ENCODE measurements around the gene ERC1. TPM values are rescaled to one million over a fixed set of nuclear protein-coding genes. Genes with fewer than 3 reads are reported as not detected.

Gene ERC1
- total and polyA plus RNA-seq, 2 donors (not counting 1 experiment from before 2014, with no cell fraction given) = 19.7 to 34.5 TPM

DNA sequence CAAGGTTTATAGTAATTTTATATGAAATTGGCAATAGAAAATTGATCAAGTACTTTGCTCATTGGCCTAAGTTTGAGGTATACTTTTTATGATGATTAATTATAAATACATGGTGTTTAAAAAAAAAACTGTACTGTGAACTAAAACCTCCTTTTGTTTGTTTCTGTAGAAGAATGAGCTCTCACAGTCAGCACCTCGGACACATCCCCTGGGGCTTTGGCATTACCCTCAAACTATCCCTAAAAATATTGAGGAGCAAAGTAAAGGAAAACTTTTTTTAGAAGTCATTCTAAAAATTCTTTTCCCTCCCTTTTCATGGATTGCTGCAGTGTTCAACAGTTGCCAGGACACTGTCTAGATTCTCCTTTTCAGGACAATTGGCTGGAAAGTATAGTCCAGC lies 419.8 kb downstream of the ERC1 start:
- Histone ChIP-seq H3K79me2 (ENCODE audit: control insufficient read depth, insufficient read depth, low read length) (no peaks in the 10 kb centered on the region), H3K4me2 (ENCODE audit: extremely low read depth, insufficient read depth, low read length) (no peak overlapping the region), H3K4me3 (replicated peaks in 1 of 4; ENCODE audit: control extremely low read depth in 1 of 4, insufficient read depth in 1 of 4, low read depth in 3 of 4, low read length in 4 of 4) (no peak overlapping the region), H2AFZ (ENCODE audit: low read length) (no peak overlapping the region), H3K4me1 (ENCODE audit: control insufficient read depth, extremely low read depth, insufficient read depth, low read length) (no peaks in the 10 kb centered on the region), H3K36me3 (ENCODE audit: control insufficient read depth, insufficient read depth, low read length) (peaks cover 2% of the 10 kb centered on the region), H4K20me1 (ENCODE audit: control insufficient read depth, extremely low read depth, insufficient read depth, low read length) (no peaks in the 10 kb centered on the region), H3K9ac (ENCODE audit: insufficient read depth, low read length) (no peak overlapping the region), H3K9me3 (ENCODE audit: control insufficient read depth, insufficient read depth, low read depth, low read length) (no peaks in the 10 kb centered on the region), H3K27me3 (ENCODE audit: control insufficient read depth, insufficient read depth, low read length) (no peaks in the 10 kb centered on the region), H3K27ac (ENCODE audit: insufficient read depth, low read length) (no peak overlapping the region)
- TF ChIP-seq EZH2 (IDR thresholded peaks at IDR 0.05; ENCODE audit: low read length, missing control alignments) = no peak
- TF ChIP-seq, protein P1, sequence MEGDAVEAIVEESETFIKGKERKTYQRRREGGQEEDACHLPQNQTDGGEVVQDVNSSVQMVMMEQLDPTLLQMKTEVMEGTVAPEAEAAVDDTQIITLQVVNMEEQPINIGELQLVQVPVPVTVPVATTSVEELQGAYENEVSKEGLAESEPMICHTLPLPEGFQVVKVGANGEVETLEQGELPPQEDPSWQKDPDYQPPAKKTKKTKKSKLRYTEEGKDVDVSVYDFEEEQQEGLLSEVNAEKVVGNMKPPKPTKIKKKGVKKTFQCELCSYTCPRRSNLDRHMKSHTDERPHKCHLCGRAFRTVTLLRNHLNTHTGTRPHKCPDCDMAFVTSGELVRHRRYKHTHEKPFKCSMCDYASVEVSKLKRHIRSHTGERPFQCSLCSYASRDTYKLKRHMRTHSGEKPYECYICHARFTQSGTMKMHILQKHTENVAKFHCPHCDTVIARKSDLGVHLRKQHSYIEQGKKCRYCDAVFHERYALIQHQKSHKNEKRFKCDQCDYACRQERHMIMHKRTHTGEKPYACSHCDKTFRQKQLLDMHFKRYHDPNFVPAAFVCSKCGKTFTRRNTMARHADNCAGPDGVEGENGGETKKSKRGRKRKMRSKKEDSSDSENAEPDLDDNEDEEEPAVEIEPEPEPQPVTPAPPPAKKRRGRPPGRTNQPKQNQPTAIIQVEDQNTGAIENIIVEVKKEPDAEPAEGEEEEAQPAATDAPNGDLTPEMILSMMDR (conservative IDR thresholded peaks at IDR 0.05 in 1 of 2, IDR thresholded peaks at IDR 0.05 in 1 of 2; ENCODE audit: low read depth in 1 of 2, low read length in 2 of 2) = no peak
- DNase-seq (ENCODE audit: low read depth in 2 of 2) = no peak

DNA sequence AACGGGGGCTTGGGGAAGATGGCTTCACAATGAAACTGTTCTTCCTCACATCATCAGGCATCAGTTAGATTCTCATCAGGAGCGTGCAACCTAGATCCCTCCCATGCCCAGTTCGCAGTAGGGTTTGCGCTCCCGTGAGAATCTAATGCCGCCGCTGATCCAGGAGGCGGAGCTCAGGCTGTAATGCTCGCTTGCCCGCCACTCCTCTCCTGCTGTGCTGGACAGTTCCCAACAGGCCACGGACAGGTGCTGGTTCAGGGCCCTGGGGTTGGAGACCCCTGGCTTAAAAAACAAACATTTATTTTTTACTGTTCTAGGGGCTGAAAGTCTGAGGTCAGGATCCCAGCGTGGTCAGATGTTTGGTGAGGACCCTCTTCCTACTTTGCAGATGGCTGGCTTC lies 422.9 kb downstream of the ERC1 start:
- no peaks in the 10 kb centered on the region for H3K79me2 ChIP-seq (ENCODE audit: control insufficient read depth, insufficient read depth, low read length)
- no peak overlapping the region for H3K9ac ChIP-seq (ENCODE audit: insufficient read depth, low read length)
- H3K27ac ChIP-seq (ENCODE audit: insufficient read depth, low read length) = no peak overlapping the region
- no peaks in the 10 kb centered on the region for H3K4me1 ChIP-seq (ENCODE audit: control insufficient read depth, extremely low read depth, insufficient read depth, low read length)
- H3K4me3 ChIP-seq (replicated peaks in 1 of 4; ENCODE audit: control extremely low read depth in 1 of 4, insufficient read depth in 1 of 4, low read depth in 3 of 4, low read length in 4 of 4) = no peak overlapping the region
- H3K4me2 ChIP-seq (ENCODE audit: extremely low read depth, insufficient read depth, low read length) = no peak overlapping the region
- H3K36me3 ChIP-seq (ENCODE audit: control insufficient read depth, insufficient read depth, low read length) = peaks cover 2% of the 10 kb centered on the region
- H3K27me3 ChIP-seq (ENCODE audit: control insufficient read depth, insufficient read depth, low read length) = no peaks in the 10 kb centered on the region
- H3K9me3 ChIP-seq (ENCODE audit: control insufficient read depth, insufficient read depth, low read depth, low read length) = no peaks in the 10 kb centered on the region
- no peak overlapping the region for H2AFZ ChIP-seq (ENCODE audit: low read length)
- no peak for TF ChIP-seq EZH2 (IDR thresholded peaks at IDR 0.05; ENCODE audit: low read length, missing control alignments)
- TF ChIP-seq, protein P1 (conservative IDR thresholded peaks at IDR 0.05 in 1 of 2, IDR thresholded peaks at IDR 0.05 in 1 of 2; ENCODE audit: low read depth in 1 of 2, low read length in 2 of 2) = no peak
- no peak for DNase-seq (ENCODE audit: low read depth in 2 of 2)
- no peaks in the 10 kb centered on the region for H4K20me1 ChIP-seq (ENCODE audit: control insufficient read depth, extremely low read depth, insufficient read depth, low read length)

DNA sequence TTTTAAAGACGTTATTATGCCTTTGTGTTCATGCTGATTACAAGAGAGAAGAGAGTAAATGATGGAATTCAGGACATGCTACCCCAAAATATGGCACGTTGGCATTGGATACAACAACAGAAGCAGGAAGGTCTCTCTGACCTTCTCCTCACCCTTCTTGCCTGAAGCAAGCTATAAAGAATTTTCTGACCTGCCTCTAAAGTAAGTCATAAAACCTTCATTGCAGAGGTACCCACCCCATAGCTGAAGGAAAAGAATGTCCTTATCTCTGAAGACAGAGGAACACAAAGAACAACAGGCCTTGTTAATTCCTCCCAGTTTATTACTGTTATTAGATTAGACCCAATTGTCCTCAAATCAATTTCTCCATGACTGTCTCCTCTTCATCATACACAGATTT lies 427.1 kb downstream of the ERC1 start:
- Histone ChIP-seq H3K4me3 (replicated peaks in 1 of 4; ENCODE audit: control extremely low read depth in 1 of 4, insufficient read depth in 1 of 4, low read depth in 3 of 4, low read length in 4 of 4) (no peak overlapping the region), H3K9me3 (ENCODE audit: control insufficient read depth, insufficient read depth, low read depth, low read length) (no peaks in the 10 kb centered on the region), H3K4me1 (ENCODE audit: control insufficient read depth, extremely low read depth, insufficient read depth, low read length) (no peaks in the 10 kb centered on the region), H2AFZ (ENCODE audit: low read length) (no peak overlapping the region), H3K79me2 (ENCODE audit: control insufficient read depth, insufficient read depth, low read length) (no peaks in the 10 kb centered on the region), H4K20me1 (ENCODE audit: control insufficient read depth, extremely low read depth, insufficient read depth, low read length) (no peaks in the 10 kb centered on the region), H3K36me3 (ENCODE audit: control insufficient read depth, insufficient read depth, low read length) (no peaks in the 10 kb centered on the region), H3K4me2 (ENCODE audit: extremely low read depth, insufficient read depth, low read length) (no peak overlapping the region), H3K9ac (ENCODE audit: insufficient read depth, low read length) (no peak overlapping the region), H3K27me3 (ENCODE audit: control insufficient read depth, insufficient read depth, low read length) (no peaks in the 10 kb centered on the region), H3K27ac (ENCODE audit: insufficient read depth, low read length) (no peak overlapping the region)
- no peak for TF ChIP-seq EZH2 (IDR thresholded peaks at IDR 0.05; ENCODE audit: low read length, missing control alignments)
- TF ChIP-seq, protein P1 (conservative IDR thresholded peaks at IDR 0.05 in 1 of 2, IDR thresholded peaks at IDR 0.05 in 1 of 2; ENCODE audit: low read depth in 1 of 2, low read length in 2 of 2) = no peak
- DNase-seq (ENCODE audit: low read depth in 2 of 2) = no peak
